Mucosa of stomach (tissue), 1 donor: ENCODE results near the gene NEGR1.

Experiments used
- H3K27me3 ChIP-seq: one replicate; pipeline ENCODE4 v1.7.0; 2013; ENCODE audit warnings: mild to moderate bottlenecking, low read length; ENCODE audit not compliant: control insufficient read depth, insufficient read depth
- H3K36me3 ChIP-seq: one replicate; pipeline ENCODE4 v1.7.0; 2013; ENCODE audit warnings: low read length; ENCODE audit not compliant: control insufficient read depth, insufficient read depth
- H3K4me1 ChIP-seq: one replicate; pipeline ENCODE4 v1.7.0; 2013; ENCODE audit warnings: mild to moderate bottlenecking, low read length; ENCODE audit not compliant: control insufficient read depth, insufficient read depth
- H3K4me3 ChIP-seq: one replicate; pipeline ENCODE4 v1.7.0; 2013; ENCODE audit warnings: low read length
- H3K9ac ChIP-seq: one replicate; pipeline ENCODE4 v1.7.0; 2013; ENCODE audit warnings: mild to moderate bottlenecking, low read length, moderate library complexity
- H3K9me3 ChIP-seq: one replicate; pipeline ENCODE4 v1.7.0; 2013; ENCODE audit warnings: mild to moderate bottlenecking, low read length, moderate library complexity; ENCODE audit not compliant: control insufficient read depth
- donor health status: Pancreatic carcinoma.

Gene NEGR1

GRCh38 chr1:71783071-71783470, 499.3 kb downstream of the NEGR1 start:
- H3K4me3 ChIP-seq, result no peak overlapping the region
- H3K9me3 ChIP-seq, result no peaks in the 10 kb centered on the region
- H3K9ac ChIP-seq, result no peak overlapping the region
- no peaks in the 10 kb centered on the region for H3K4me1 ChIP-seq
- no peaks in the 10 kb centered on the region for H3K27me3 ChIP-seq
- no peaks in the 10 kb centered on the region for H3K36me3 ChIP-seq

- no peaks in the 10 kb centered on the region for H3K9me3 ChIP-seq
- H3K4me3 ChIP-seq, result no peak overlapping the region
- H3K27me3 ChIP-seq, result no peaks in the 10 kb centered on the region
- no peak overlapping the region for H3K9ac ChIP-seq
- H3K4me1 ChIP-seq, result no peaks in the 10 kb centered on the region
- H3K36me3 ChIP-seq, result no peaks in the 10 kb centered on the region
These were observed 500.9 kb downstream of the NEGR1 start for GRCh38 chr1:71781450-71781849.

GRCh38 chr1:71780681-71781080, 501.7 kb downstream of the NEGR1 start:
- Histone ChIP-seq H3K36me3 (no peaks in the 10 kb centered on the region), H3K27me3 (no peaks in the 10 kb centered on the region), H3K4me3 (no peak overlapping the region), H3K4me1 (no peaks in the 10 kb centered on the region), H3K9me3 (no peaks in the 10 kb centered on the region), H3K9ac (no peak overlapping the region)

GRCh38 chr1:71778940-71779339, 503.4 kb downstream of the NEGR1 start:
- H3K36me3 ChIP-seq, result no peaks in the 10 kb centered on the region

GRCh38 chr1:71777094-71777493, 505.2 kb downstream of the NEGR1 start:
- H3K9me3 ChIP-seq, result no peaks in the 10 kb centered on the region
- H3K4me3 ChIP-seq, result no peak overlapping the region

More at GRCh38 chr1:71778940-71779339, 503.4 kb downstream of the NEGR1 start:
- no peak overlapping the region for H3K9ac ChIP-seq
- no peaks in the 10 kb centered on the region for H3K9me3 ChIP-seq
- H3K4me3 ChIP-seq, result no peak overlapping the region
- no peaks in the 10 kb centered on the region for H3K4me1 ChIP-seq
- no peaks in the 10 kb centered on the region for H3K27me3 ChIP-seq

GRCh38 chr1:71774705-71775104, 507.6 kb downstream of the NEGR1 start:
- Histone ChIP-seq H3K4me3 (no peak overlapping the region), H3K9me3 (no peaks in the 10 kb centered on the region), H3K4me1 (no peaks in the 10 kb centered on the region), H3K36me3 (no peaks in the 10 kb centered on the region), H3K27me3 (no peaks in the 10 kb centered on the region), H3K9ac (no peak overlapping the region)

More at GRCh38 chr1:71777094-71777493, 505.2 kb downstream of the NEGR1 start:
- Histone ChIP-seq H3K27me3 (no peaks in the 10 kb centered on the region), H3K9ac (no peak overlapping the region), H3K36me3 (no peaks in the 10 kb centered on the region), H3K4me1 (no peaks in the 10 kb centered on the region)

GRCh38 chr1:71770121-71770520, 512.2 kb downstream of the NEGR1 start:
- no peaks in the 10 kb centered on the region for H3K36me3 ChIP-seq
- no peaks in the 10 kb centered on the region for H3K27me3 ChIP-seq
- no peak overlapping the region for H3K4me3 ChIP-seq
- H3K9ac ChIP-seq, result no peak overlapping the region
- H3K4me1 ChIP-seq, result no peaks in the 10 kb centered on the region
- no peaks in the 10 kb centered on the region for H3K9me3 ChIP-seq

- Histone ChIP-seq H3K4me3 (no peak overlapping the region), H3K36me3 (no peaks in the 10 kb centered on the region), H3K9ac (no peak overlapping the region), H3K27me3 (no peaks in the 10 kb centered on the region), H3K9me3 (no peaks in the 10 kb centered on the region), H3K4me1 (no peaks in the 10 kb centered on the region)
These were observed 515.6 kb downstream of the NEGR1 start for GRCh38 chr1:71766748-71767147.

- H3K4me3 ChIP-seq, result no peak overlapping the region
- H3K4me1 ChIP-seq, result no peaks in the 10 kb centered on the region
- no peaks in the 10 kb centered on the region for H3K36me3 ChIP-seq
- H3K27me3 ChIP-seq, result no peaks in the 10 kb centered on the region
- H3K9ac ChIP-seq, result no peak overlapping the region
- no peaks in the 10 kb centered on the region for H3K9me3 ChIP-seq
These were observed 519.7 kb downstream of the NEGR1 start for GRCh38 chr1:71762514-71763255.

- no peaks in the 10 kb centered on the region for H3K36me3 ChIP-seq
These were observed 526.9 kb downstream of the NEGR1 start for GRCh38 chr1:71755441-71755840.

GRCh38 chr1:71753746-71754145, 528.6 kb downstream of the NEGR1 start:
- Histone ChIP-seq H3K9ac (no peak overlapping the region), H3K27me3 (no peaks in the 10 kb centered on the region), H3K4me1 (no peaks in the 10 kb centered on the region), H3K36me3 (no peaks in the 10 kb centered on the region), H3K9me3 (no peaks in the 10 kb centered on the region), H3K4me3 (no peak overlapping the region)

More at GRCh38 chr1:71755441-71755840, 526.9 kb downstream of the NEGR1 start:
- H3K4me1 ChIP-seq, result no peaks in the 10 kb centered on the region
- H3K9me3 ChIP-seq, result no peaks in the 10 kb centered on the region
- no peaks in the 10 kb centered on the region for H3K27me3 ChIP-seq
- H3K4me3 ChIP-seq, result no peak overlapping the region
- H3K9ac ChIP-seq, result no peak overlapping the region

GRCh38 chr1:71745326-71745725, 537.0 kb downstream of the NEGR1 start:
- no peaks in the 10 kb centered on the region for H3K4me1 ChIP-seq
- H3K36me3 ChIP-seq, result no peaks in the 10 kb centered on the region
- no peak overlapping the region for H3K4me3 ChIP-seq
- H3K9ac ChIP-seq, result no peak overlapping the region
- no peaks in the 10 kb centered on the region for H3K9me3 ChIP-seq
- no peaks in the 10 kb centered on the region for H3K27me3 ChIP-seq

- Histone ChIP-seq H3K36me3 (no peaks in the 10 kb centered on the region), H3K9ac (no peak overlapping the region), H3K27me3 (no peaks in the 10 kb centered on the region), H3K4me3 (no peak overlapping the region), H3K9me3 (no peaks in the 10 kb centered on the region), H3K4me1 (no peaks in the 10 kb centered on the region)
These were observed 538.5 kb downstream of the NEGR1 start for GRCh38 chr1:71743862-71744261.
